Neural crest cell (in vitro differentiated cells): ENCODE data around the gene HNRNPH1. TPM values are rescaled to one million over a fixed set of nuclear protein-coding genes. Genes with fewer than 3 reads are reported as not detected.
A peak's percentile ranks its signal among the peaks of the same experiment; 100 is the strongest.

ENCODE experiments used
- DNase-seq: peaks from one replicate; pipeline ENCODE4 v3.0.0; 2021; ENCODE audit warnings: low read depth, mixed read lengths, low spot score
- H3K27ac Mint-ChIP-seq: one replicate; pipeline ENCODE4 v1.8.0; 2021; ENCODE audit warnings: mild to moderate bottlenecking, mixed read lengths; ENCODE audit not compliant: unreplicated experiment
- H3K27me3 Mint-ChIP-seq: 2 replicates; pipeline ENCODE4 v1.8.0; 2021; ENCODE audit warnings: low read depth, mild to moderate bottlenecking, mixed read lengths
- H3K36me3 Mint-ChIP-seq: 2 replicates; pipeline ENCODE4 v1.8.0; 2021; ENCODE audit warnings: low read depth, mild to moderate bottlenecking, mixed read lengths
- H3K4me1 Mint-ChIP-seq: 2 replicates; pipeline ENCODE4 v1.8.0; 2021; ENCODE audit warnings: mixed read lengths
- H3K4me3 Mint-ChIP-seq: one replicate; pipeline ENCODE4 v1.8.0; 2021; ENCODE audit warnings: mild to moderate bottlenecking, mixed read lengths
- H3K9me3 Mint-ChIP-seq: 2 replicates; pipeline ENCODE4 v1.8.0; 2021; ENCODE audit warnings: mixed read lengths
- total RNA-seq: library from RNA; stranded (reverse); gene quantifications from 2 replicates; pipeline ENCODE4 v1.2.1, GENCODE V29; 2021
- TF ChIP-seq, protein P1 (sequence below): fragments of 200-600 bp; sonication (generic); conservative IDR thresholded peaks from 2 replicates; pipeline ENCODE4 v1.5.0; 2021; ENCODE audit warnings: antibody characterized with exemption, mild to moderate bottlenecking

Gene HNRNPH1
- total RNA-seq, 1 donor from 2014 or later, result 1,166 TPM

DNA sequence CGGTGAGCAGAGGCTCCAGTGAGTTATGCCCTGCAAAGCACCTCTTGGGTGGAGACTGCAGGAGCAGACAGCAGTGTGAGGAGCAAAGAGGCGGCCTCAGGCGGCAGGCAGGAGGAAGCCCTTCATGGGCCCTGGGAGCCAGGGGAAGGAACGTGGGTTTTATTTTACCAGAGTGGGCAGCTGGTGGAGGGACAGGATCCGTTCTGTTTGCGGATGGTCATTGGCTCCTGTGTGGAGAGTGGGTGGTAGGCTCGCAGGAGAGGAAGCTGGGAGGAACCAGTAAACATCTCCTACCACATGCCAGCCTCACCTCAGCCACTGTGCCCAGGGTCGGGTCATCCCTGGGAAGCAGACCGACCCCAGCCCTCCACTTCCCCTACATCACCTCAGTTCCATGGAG lies 24.4 kb downstream of the HNRNPH1 start:
- H3K9me3 Mint-ChIP-seq, result no peaks in the 10 kb centered on the region
- no peak for DNase-seq
- no peaks in the 10 kb centered on the region for H3K4me1 Mint-ChIP-seq
- no peak overlapping the region for H3K27ac Mint-ChIP-seq
- TF ChIP-seq, protein P1, sequence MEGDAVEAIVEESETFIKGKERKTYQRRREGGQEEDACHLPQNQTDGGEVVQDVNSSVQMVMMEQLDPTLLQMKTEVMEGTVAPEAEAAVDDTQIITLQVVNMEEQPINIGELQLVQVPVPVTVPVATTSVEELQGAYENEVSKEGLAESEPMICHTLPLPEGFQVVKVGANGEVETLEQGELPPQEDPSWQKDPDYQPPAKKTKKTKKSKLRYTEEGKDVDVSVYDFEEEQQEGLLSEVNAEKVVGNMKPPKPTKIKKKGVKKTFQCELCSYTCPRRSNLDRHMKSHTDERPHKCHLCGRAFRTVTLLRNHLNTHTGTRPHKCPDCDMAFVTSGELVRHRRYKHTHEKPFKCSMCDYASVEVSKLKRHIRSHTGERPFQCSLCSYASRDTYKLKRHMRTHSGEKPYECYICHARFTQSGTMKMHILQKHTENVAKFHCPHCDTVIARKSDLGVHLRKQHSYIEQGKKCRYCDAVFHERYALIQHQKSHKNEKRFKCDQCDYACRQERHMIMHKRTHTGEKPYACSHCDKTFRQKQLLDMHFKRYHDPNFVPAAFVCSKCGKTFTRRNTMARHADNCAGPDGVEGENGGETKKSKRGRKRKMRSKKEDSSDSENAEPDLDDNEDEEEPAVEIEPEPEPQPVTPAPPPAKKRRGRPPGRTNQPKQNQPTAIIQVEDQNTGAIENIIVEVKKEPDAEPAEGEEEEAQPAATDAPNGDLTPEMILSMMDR, result no peak
- no peaks in the 10 kb centered on the region for H3K27me3 Mint-ChIP-seq
- H3K36me3 Mint-ChIP-seq, result peaks cover 24% of the 10 kb centered on the region
- no peak overlapping the region for H3K4me3 Mint-ChIP-seq

DNA sequence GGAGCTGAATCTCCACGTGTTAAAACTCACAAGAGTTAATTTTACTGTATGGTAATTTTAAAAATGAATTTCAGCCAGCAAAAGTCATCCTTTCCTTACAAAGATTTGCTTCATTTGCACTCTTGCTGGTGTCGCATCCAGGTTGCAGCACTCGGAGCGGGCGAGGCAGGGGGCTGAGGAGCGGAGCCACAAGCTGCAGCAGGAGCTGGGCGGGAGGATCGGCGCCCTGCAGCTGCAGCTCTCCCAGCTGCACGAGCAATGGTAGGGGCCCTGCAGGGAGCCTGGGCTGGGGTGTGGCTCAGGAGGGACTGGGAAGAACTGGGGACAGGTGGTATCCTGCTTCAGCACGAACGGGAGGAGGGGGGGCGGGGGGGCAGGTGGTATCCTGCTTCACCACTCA lies 27.1 kb downstream of the HNRNPH1 start:
- Mint-ChIP-seq H3K27ac (no peak overlapping the region), H3K36me3 (peaks cover 28% of the 10 kb centered on the region), H3K27me3 (no peaks in the 10 kb centered on the region), H3K9me3 (no peaks in the 10 kb centered on the region), H3K4me3 (no peak overlapping the region), H3K4me1 (no peaks in the 10 kb centered on the region)
- no peak for DNase-seq
- TF ChIP-seq, protein P1, result no peak

DNA sequence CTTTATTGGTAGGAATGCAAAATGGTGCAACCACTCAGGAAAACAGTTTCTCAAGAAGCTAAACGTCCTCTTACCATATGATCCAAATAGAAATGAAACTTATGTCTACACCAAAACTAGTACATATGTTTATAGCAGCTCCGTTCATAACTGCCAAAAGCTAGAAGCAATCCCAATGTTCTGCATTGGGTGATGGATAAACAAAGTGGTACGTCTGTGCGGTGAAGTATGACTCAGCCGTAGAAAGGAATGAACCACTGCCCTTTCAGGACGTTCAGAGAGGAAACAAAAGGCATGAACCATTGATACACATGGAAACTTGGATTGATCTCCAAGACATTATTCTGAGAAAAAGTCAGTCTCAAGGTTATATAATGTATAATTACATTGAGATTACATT lies 27.6 kb downstream of the HNRNPH1 start:
- no peak for DNase-seq
- Mint-ChIP-seq H3K4me3 (no peak overlapping the region), H3K27ac (no peak overlapping the region), H3K36me3 (peaks cover 28% of the 10 kb centered on the region), H3K9me3 (no peaks in the 10 kb centered on the region), H3K4me1 (no peaks in the 10 kb centered on the region), H3K27me3 (no peaks in the 10 kb centered on the region)
- TF ChIP-seq, protein P1, result no peak

DNA sequence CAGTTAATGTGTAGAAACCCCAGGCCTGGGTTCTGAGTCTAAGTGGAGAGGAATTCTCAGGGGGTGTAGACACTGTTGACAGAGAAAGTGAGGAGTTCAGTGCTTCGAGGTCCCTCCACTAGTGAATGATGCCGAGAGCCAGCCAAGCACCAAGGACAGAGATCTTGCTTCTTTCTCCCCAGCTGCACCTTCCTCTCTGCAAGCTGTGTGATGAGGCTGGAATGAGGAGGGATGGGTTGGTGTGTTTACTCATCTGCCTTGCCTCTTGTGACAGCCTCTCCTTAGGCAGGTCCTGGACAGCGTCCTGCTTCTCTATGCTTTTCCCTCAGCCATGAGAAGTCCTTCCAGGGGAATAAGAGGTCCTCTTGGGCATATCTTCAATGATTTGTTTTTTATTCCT lies 35.3 kb downstream of the HNRNPH1 start:
- Mint-ChIP-seq H3K27me3 (no peaks in the 10 kb centered on the region), H3K27ac (no peak overlapping the region), H3K4me1 (peaks cover 7% of the 10 kb centered on the region), H3K9me3 (no peaks in the 10 kb centered on the region), H3K4me3 (no peak overlapping the region), H3K36me3 (peaks cover 15% of the 10 kb centered on the region)
- TF ChIP-seq, protein P1, result no peak
- no peak for DNase-seq

DNA sequence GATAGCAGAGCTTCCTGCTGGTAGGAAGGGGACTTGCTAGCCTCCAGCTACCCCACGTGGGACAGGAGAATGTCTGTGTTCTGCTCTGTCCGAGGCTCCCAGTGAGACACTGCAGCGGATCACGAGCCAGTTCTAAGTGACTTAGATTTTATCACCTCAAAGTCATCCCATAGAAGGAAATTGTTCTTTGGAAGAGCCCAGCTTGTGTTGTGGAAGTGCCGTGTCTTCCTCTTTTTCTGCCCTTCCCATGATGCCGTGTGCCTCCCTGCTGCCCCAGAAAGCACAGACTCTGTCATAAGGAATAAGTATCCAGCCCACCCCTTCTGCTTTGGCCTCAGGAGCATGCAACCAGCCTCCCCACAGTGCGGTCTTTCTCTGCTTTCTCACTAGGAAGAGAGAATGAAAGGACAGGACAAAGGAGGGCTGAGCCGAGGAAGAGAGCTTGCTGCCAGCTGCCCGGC lies 37.5 kb downstream of the HNRNPH1 start:
- Mint-ChIP-seq H3K9me3 (no peaks in the 10 kb centered on the region), H3K27me3 (no peaks in the 10 kb centered on the region), H3K27ac (peak overlapping the region; percentile 89), H3K4me1 (peaks cover 7% of the 10 kb centered on the region), H3K36me3 (peaks cover 17% of the 10 kb centered on the region), H3K4me3 (no peak overlapping the region)
- TF ChIP-seq, protein P1, result no peak
- no peak for DNase-seq
